Measurements from ENCODE around the gene ITPKC. TPM values are rescaled to one million over a fixed set of nuclear protein-coding genes. Genes with fewer than 3 reads are reported as not detected.

Gene ITPKC
- total RNA-seq, 1 donor from 2014 or later = 7.5 TPM

- DNase-seq (ENCODE audit: low spot score) = peak; percentile 92
Observed at GRCh38 chr19:40690050-40690692, 26.7 kb upstream of the ITPKC start, which contains the start of gene NUMBL. Gene NUMBL, minus strand, starts transcription at chr19:40690651. Its CDS starts 168 bp downstream, at chr19:40690483.

- no peak for DNase-seq (ENCODE audit: low spot score)
Observed at GRCh38 chr19:40690693-40691420, 26.1 kb upstream of the ITPKC start.

GRCh38 chr19:40691421-40692211 lies 25.3 kb upstream of the ITPKC start:
- no peak for DNase-seq (ENCODE audit: low spot score)

- DNase-seq (ENCODE audit: low spot score) = no peak
Observed at GRCh38 chr19:40692212-40692551, 24.7 kb upstream of the ITPKC start.

GRCh38 chr19:40693150-40693788 lies 23.6 kb upstream of the ITPKC start:
- no peak for DNase-seq (ENCODE audit: low spot score)

- DNase-seq (ENCODE audit: low spot score) = no peak
Observed at GRCh38 chr19:40693896-40694295, 23.0 kb upstream of the ITPKC start.

- no peak for DNase-seq (ENCODE audit: low spot score)
Observed at GRCh38 chr19:40695881-40696280, 21.0 kb upstream of the ITPKC start.

- DNase-seq (ENCODE audit: low spot score) = no peak
Observed at GRCh38 chr19:40697007-40697406, 19.9 kb upstream of the ITPKC start.

- DNase-seq (ENCODE audit: low spot score) = no peak
Observed at GRCh38 chr19:40700083-40700482, 16.8 kb upstream of the ITPKC start.

- no peak for DNase-seq (ENCODE audit: low spot score)
Observed at GRCh38 chr19:40701758-40702157, 15.2 kb upstream of the ITPKC start.

GRCh38 chr19:40702337-40703012 lies 14.4 kb upstream of the ITPKC start:
- DNase-seq (ENCODE audit: low spot score) = no peak

- no peak for DNase-seq (ENCODE audit: low spot score)
Observed at GRCh38 chr19:40703029-40703755, 13.7 kb upstream of the ITPKC start.

- DNase-seq (ENCODE audit: low spot score) = no peak
Observed at GRCh38 chr19:40704491-40705361, 12.2 kb upstream of the ITPKC start.

- no peak for DNase-seq (ENCODE audit: low spot score)
Observed at GRCh38 chr19:40705362-40705651, 11.6 kb upstream of the ITPKC start.

- DNase-seq (ENCODE audit: low spot score) = no peak
Observed at GRCh38 chr19:40705950-40706619, 10.8 kb upstream of the ITPKC start.

GRCh38 chr19:40707615-40708014 lies 9.3 kb upstream of the ITPKC start:
- no peak for DNase-seq (ENCODE audit: low spot score)

- DNase-seq (ENCODE audit: low spot score) = no peak
Observed at GRCh38 chr19:40709817-40710216, 7.1 kb upstream of the ITPKC start.

- DNase-seq (ENCODE audit: low spot score) = no peak
Observed at GRCh38 chr19:40713939-40714338, 3.0 kb upstream of the ITPKC start.

Measured in umbilical cord (tissue), 2 donors.